Heart left ventricle (tissue), 16 donors: ENCODE measurements around the gene SLC2A3. TPM values are rescaled to one million over a fixed set of nuclear protein-coding genes. Genes with fewer than 3 reads are reported as not detected.
"Not testable (repeated sequence)": the region's sequence is repeated elsewhere in the genome, so short reads cannot be mapped to it uniquely, and the experiment has no call there.

Experiments
- ATAC-seq, 4 donors: fragments of 200-7000 bp; cut with Tn5 transposase; one replicate each; pipeline ENCODE4 v1.9.1; 2020 to 2022; ENCODE audit warnings: moderate library complexity in 4 of 4, mild to moderate bottlenecking in 3 of 4, moderate number of reproducible peaks in 1 of 4
- DNase-seq, 5 donors: peaks; one replicate each; pipeline ENCODE4 v3.0.0-alpha.2; 2020
- H3K27ac ChIP-seq, 12 donors: fragments of 200-600 bp; sonication (generic) in 4 of 12; one replicate each; pipeline versions ENCODE4 v1.5.0 to v1.8.0; 2016 to 2022; ENCODE audit warnings: mild to moderate bottlenecking in 2 of 12
- H3K27me3 ChIP-seq, 9 donors: fragments of 200-600 bp; sonication (generic) in 2 of 9; one replicate each; pipeline versions ENCODE4 v1.5.1 to v1.8.0; 2016 to 2022; ENCODE audit warnings: mild to moderate bottlenecking in 3 of 9
- H3K36me3 ChIP-seq, 9 donors: fragments of 200-600 bp; sonication (generic) in 2 of 9; one replicate each; pipeline versions ENCODE4 v1.5.0 to v1.8.0; 2018 to 2022; ENCODE audit warnings: mild to moderate bottlenecking in 2 of 9
- H3K4me1 ChIP-seq, 12 donors: fragments of 200-600 bp; sonication (generic) in 4 of 12; one replicate each; pipeline versions ENCODE4 v1.5.0 to v1.8.0; 2016 to 2022; ENCODE audit warnings: mild to moderate bottlenecking in 3 of 12
- H3K4me3 ChIP-seq, 12 donors: fragments of 200-600 bp; sonication (generic) in 4 of 12; one replicate each; pipeline versions ENCODE4 v1.5.0 to v1.8.0; 2017 to 2022; ENCODE audit warnings: mild to moderate bottlenecking in 9 of 12, moderate library complexity in 4 of 12
- H3K9me3 ChIP-seq, 12 donors: fragments of 200-600 bp; sonication (generic) in 4 of 12; one replicate each; pipeline versions ENCODE4 v1.5.0 to v1.8.0; 2016 to 2022; ENCODE audit warnings: mild to moderate bottlenecking in 1 of 12
- POLR2A ChIP-seq, 2 donors: fragments of 450-650 bp; IDR thresholded peaks; one replicate each; pipeline ENCODE4 v1.6.1; 2017; ENCODE audit warnings: antibody characterized with exemption in 2 of 2, mild to moderate bottlenecking in 2 of 2, moderate library complexity in 2 of 2
- WGBS, 4 donors: extraction: QIAGEN DNeasy Blood & Tissue Kit in 2 of 4; methylation state at CpG; one replicate each; pipeline versions ENCODE4 v1.1.5 to v1.1.7; 2013 to 2018; 5-methylcytosine and 5-hydroxymethylcytosine counted together
- intact Hi-C, 10 donors: fragments of 100-400 bp; cut with DNase I; formaldehyde crosslinking; loops; one replicate each; pipeline versions ENCODE4 v1.11.1 to v1.14.2; 2022
- polyA plus RNA-seq, 2 donors: library from polyadenylated mRNA; stranded (reverse); fragments of 200-250 nt; gene quantifications; one replicate each; pipeline ENCODE4 v1.2.3, GENCODE V29; 2013
- total RNA-seq, 9 donors: library from RNA; depleted of rRNA in 2 of 9; stranded (reverse); fragments of >200 nt in 2 of 9; fragmentation: NEBNext Ultra II Directional in 3 of 9; extraction: Animal tissue kit (Norgen Biotek cat#: 25700) in 3 of 9; gene quantifications; one replicate each; pipeline versions ENCODE4 v1.1.0 to v1.2.4, GENCODE V29; 2016 to 2023
- TF ChIP-seq, protein P1 (sequence below), 12 donors: fragments of 200-600 bp; sonication (generic) in 4 of 12; IDR thresholded peaks; one replicate each; pipeline versions ENCODE4 v1.5.0 to v1.8.0; 2018 to 2022; ENCODE audit warnings: antibody characterized with exemption in 12 of 12, mild to moderate bottlenecking in 5 of 12
- donor health status: ischemic (EF 13 %, LVEDD 7.1; RV severe dilation, severe dysfunction).
- donor health status: healthy with polysubstance abuse.
- donor health status: DM: no; HTN: yes; CAD: no.
- donor health status: DM: no; HTN: no; CAD: no.
- donor health status: ischemic (EF 25% LVEDD 6.9; RV normal size, moderate dysfunction).
- donor health status: ischemic (EF 25% LVEDD 5.7; RV mildly dilated, moderate dysfunction).
- donor health status: healthy.
- donor health status: DM: yes; HTN: yes; CAD: no.
- donor health status: ischemic (EF 35%, LVEDD 5.7; RV mildly dilated, moderate dysfunction).
- donor health status: nonischemic (EF 11% LVEDD 7.7; RV severe dilation, severe dysfunction).
- donor health status: DM: yes; HTN: yes; CAD: no.
- donor health status: PGD.
- donor health status: ischemic (EF 29% LVEDD 5.4; RV normal size, mild dysfunction).
- donor health status: nonischemic (EF 23%, LVEDD 6.1; RV moderate dilation, normal function).

SLC2A3 gene
- total and polyA plus RNA-seq, 11 donors = 4.6 to 76.9 (median 8.8) TPM

DNA sequence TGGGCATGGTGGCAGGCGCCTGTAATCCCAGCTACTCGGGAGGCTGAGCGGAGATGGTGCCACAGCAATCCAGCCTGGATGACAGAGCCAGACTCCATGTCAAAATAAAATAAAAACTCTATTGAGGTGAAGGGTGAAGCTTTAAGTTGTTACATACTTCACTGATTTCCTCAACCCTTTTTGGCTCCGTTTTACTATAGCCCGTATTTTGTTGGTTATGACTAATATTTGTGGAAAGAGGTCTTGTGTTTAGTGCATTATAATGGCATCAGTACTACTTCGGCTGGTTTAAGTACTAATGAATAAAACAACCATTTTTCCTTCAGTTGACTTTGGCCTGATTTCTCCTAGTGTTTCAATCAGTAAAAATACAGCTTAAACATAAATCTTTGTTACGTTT is 36.2 kb downstream of the SLC2A3 start:
- Histone ChIP-seq H3K9me3 (no peaks in the 10 kb centered on the region), H3K36me3 (no peaks in the 10 kb centered on the region), H3K4me1 (no peaks in the 10 kb centered on the region), H3K27me3 (no peaks in the 10 kb centered on the region), H3K4me3 (no peak overlapping the region), H3K27ac (no peak overlapping the region)
- WGBS, 4 donors = 87 to 92% (median 89%) methylated on average over 7 of the region's 7 CpGs
- TF ChIP-seq, protein P1, sequence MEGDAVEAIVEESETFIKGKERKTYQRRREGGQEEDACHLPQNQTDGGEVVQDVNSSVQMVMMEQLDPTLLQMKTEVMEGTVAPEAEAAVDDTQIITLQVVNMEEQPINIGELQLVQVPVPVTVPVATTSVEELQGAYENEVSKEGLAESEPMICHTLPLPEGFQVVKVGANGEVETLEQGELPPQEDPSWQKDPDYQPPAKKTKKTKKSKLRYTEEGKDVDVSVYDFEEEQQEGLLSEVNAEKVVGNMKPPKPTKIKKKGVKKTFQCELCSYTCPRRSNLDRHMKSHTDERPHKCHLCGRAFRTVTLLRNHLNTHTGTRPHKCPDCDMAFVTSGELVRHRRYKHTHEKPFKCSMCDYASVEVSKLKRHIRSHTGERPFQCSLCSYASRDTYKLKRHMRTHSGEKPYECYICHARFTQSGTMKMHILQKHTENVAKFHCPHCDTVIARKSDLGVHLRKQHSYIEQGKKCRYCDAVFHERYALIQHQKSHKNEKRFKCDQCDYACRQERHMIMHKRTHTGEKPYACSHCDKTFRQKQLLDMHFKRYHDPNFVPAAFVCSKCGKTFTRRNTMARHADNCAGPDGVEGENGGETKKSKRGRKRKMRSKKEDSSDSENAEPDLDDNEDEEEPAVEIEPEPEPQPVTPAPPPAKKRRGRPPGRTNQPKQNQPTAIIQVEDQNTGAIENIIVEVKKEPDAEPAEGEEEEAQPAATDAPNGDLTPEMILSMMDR (IDR thresholded peaks at IDR 0.05) = no peak
- TF ChIP-seq POLR2A (IDR thresholded peaks at IDR 0.05) = no peak
- DNase-seq (no peak), ATAC-seq (no peak)
- intact Hi-C loops = no loop called here

DNA sequence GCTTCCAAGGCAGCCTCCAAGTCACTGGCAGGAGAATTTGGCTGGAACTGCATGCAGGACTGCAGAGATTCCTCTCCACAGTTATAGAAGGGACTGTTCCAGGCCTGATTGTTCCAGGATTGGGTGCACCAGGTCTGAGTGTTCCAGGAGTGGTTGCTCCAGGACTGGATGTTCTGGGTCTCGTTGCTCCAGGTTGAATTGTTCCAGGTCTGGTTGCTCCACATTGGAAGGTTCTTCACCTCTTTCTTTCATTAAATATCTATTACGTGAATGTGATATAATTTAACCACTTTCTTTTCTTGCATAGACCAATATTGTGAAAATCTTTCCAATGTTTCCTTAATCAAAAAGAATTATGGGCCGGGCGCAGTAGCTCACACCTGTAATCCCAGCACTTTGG is 39.3 kb downstream of the SLC2A3 start:
- H3K27ac ChIP-seq, H3K36me3 ChIP-seq, H3K9me3 ChIP-seq, ATAC-seq, intact Hi-C loops, H3K27me3 ChIP-seq, H3K4me1 ChIP-seq, DNase-seq, H3K4me3 ChIP-seq: not testable (repeated sequence)
- 83 to 89% (median 88%) methylated on average over 4 of the region's 4 CpGs for WGBS, 4 donors

DNA sequence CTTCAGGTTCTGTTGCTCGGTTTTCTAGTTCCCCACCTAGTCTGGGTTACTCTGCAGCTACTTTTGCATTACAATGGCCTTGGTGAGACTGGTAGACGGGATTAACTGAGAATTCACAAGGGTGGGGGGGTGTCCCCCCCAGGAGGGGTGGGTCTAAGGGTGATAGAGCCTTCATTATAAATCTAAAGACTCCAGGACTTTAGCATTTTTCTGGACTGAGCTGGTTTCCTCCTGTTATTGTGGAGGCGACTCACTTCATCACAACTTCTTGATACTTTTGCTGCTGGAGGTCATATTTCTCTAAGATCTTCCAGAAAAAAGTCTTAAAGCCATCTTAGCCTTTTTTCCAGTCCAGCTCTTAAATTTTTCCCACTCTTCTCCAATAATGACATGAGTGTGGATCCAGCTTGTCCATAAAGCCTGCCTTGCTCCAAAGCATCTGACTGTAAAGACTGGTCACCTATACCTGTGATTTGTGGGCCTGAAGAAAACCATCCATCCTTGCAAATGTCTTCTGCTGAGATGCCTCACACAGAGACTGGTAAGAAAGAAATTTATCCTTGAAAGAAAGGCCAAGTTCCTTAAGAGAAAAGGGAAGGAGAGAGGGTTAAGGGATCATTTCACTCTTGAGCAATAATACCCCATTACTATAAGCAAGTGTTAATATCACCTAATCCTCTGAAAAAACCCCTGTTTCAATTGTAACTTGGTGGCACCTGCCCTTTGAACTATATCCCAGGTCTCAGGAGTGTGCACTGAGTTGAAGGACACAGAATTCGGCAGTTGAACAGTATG is 43.6 kb downstream of the SLC2A3 start:
- peaks cover 0 to 3% (median 0%) of the 10 kb centered on the region in 9 donors for H3K27me3 ChIP-seq
- WGBS, 4 donors = 64 to 78% (median 72%) methylated on average over 4 of the region's 4 CpGs
- no peak for TF ChIP-seq POLR2A (IDR thresholded peaks at IDR 0.05)
- TF ChIP-seq, protein P1 (IDR thresholded peaks at IDR 0.05) = no peak
- H3K9me3 ChIP-seq = no peaks in the 10 kb centered on the region
- ATAC-seq (no peak), DNase-seq (no peak)
- no peak overlapping the region for H3K27ac ChIP-seq
- no peak overlapping the region for H3K4me3 ChIP-seq
- no peaks in the 10 kb centered on the region for H3K36me3 ChIP-seq
- intact Hi-C loops = no loop called here
- H3K4me1 ChIP-seq = peaks cover 0 to 4% (median 0%) of the 10 kb centered on the region in 12 donors

DNA sequence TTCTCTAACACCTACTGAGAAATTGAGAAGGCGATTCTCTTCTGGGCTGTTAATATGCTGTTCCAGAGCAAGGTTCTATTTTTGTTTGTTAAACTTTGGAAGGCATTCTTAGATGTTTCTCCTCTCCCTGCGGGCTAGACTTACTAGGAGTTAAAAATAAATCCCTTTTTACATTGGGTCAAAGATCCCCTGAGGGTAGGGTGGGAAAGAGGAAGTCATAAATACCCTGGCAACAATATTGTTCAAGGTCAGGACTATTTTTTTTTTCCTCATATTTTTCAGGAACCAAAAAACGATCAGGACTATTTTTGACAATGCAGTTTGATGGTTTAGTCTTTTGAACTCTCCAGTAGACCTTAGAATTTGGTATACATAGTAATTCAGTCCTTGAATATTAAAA is 51.3 kb downstream of the SLC2A3 start:
- Histone ChIP-seq H3K27me3 (no peaks in the 10 kb centered on the region), H3K27ac (peak overlapping the region in 1 of 12 donors; percentile 34), H3K9me3 (no peaks in the 10 kb centered on the region), H3K36me3 (no peaks in the 10 kb centered on the region), H3K4me1 (peaks cover 0 to 12% (median 0%) of the 10 kb centered on the region in 12 donors), H3K4me3 (no peak overlapping the region)
- intact Hi-C loops = no loop called here
- DNase-seq (no peak), ATAC-seq (no peak)
- no peak for TF ChIP-seq POLR2A (IDR thresholded peaks at IDR 0.05)
- TF ChIP-seq, protein P1 (IDR thresholded peaks at IDR 0.05) = no peak
- 37 to 50% (median 41%) methylated on average over 3 of the region's 3 CpGs for WGBS, 4 donors

DNA sequence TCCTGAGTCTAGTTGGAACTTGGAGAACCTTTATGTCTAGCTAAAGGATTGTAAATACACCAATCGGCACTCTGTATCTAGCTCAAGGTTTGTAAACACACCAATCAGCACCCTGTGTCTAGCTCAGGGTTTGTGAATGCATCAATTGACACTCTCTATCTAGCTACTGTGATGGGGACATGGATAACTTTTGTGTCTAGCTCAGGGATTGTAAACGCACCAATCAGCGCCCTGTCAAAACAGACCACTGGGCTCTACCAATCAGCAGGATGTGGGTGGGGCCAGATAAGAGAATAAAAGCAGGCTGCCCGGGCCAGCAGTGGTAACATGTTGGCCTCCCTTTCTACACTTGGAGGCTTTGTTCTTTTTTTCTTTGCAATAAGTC is 54.3 kb downstream of the SLC2A3 start:
- H3K4me1 ChIP-seq = peaks cover 0 to 12% (median 0%) of the 10 kb centered on the region in 12 donors
- ATAC-seq, H3K4me3 ChIP-seq, H3K27me3 ChIP-seq, H3K36me3 ChIP-seq, DNase-seq, H3K9me3 ChIP-seq, H3K27ac ChIP-seq, intact Hi-C loops: not testable (repeated sequence)
- 65 to 79% (median 72%) methylated on average over 4 of the region's 4 CpGs for WGBS, 4 donors

DNA sequence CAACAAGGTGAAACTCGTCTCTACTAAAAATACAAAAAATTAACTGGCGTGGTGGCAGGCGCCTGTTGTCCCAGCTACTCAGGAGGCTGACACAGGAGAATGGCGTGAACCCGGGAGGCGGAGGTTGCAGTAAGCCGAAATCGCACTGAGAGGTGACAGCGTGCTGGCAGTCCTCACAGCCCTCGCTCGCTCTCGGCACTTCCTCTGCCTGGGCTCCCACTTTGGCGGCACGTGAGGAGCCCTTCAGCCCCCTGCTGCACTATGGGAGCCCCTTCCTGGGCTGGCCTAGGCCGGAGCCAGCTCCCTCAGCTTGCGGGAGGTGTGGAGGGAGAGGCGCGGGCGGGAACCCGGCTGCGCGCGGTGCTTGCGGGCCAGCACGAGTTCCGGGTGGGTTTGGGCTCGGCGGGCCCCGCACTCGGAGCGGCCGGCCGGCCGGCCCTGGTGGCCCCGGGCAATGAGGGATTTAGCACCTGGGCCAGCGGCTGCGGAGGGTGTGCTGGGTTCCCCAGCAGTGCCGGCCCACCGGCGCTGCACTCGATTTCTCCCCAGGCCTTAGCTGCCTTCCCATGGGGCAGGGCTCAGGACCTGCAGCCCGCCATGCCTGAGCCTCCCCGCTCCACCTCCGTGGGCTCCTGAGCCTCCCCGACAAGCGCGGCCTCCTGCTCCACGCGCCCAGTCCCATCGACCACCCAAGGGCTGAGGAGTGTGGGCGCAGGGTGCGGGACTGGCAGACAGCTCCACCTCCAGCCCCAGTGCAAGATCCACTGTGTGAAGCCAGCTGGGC is 54.8 kb downstream of the SLC2A3 start:
- 92 to 95% (median 95%) methylated on average over 41 to 52 of the region's 52 CpGs for WGBS, 4 donors
- ATAC-seq, H3K9me3 ChIP-seq, H3K36me3 ChIP-seq, intact Hi-C loops, H3K4me3 ChIP-seq, DNase-seq, H3K27ac ChIP-seq, H3K27me3 ChIP-seq: not testable (repeated sequence)
- H3K4me1 ChIP-seq = peaks cover 0 to 12% (median 0%) of the 10 kb centered on the region in 12 donors
